Stimulated activated CD8-positive, alpha-beta memory T cell treated with anti-CD3 and anti-CD28 coated beads, Interleukin-7, amount 100 ng/mL, for 48 hours (primary cell): ENCODE results near the gene LRRC71.

Experiments
- DNase-seq, 2 donors: peaks; one replicate each; pipeline ENCODE4 v3.0.0-alpha.2; 2020; ENCODE audit warnings: low read depth in 1 of 2; ENCODE audit errors: extremely low read depth in 1 of 2

LRRC71 gene

GRCh38 chr1:156945881-156946661 lies 25.6 kb downstream of the LRRC71 start:
- DNase-seq: no peak

- no peak for DNase-seq
Observed at GRCh38 chr1:156947127-156947526, 26.7 kb downstream of the LRRC71 start.

DNA sequence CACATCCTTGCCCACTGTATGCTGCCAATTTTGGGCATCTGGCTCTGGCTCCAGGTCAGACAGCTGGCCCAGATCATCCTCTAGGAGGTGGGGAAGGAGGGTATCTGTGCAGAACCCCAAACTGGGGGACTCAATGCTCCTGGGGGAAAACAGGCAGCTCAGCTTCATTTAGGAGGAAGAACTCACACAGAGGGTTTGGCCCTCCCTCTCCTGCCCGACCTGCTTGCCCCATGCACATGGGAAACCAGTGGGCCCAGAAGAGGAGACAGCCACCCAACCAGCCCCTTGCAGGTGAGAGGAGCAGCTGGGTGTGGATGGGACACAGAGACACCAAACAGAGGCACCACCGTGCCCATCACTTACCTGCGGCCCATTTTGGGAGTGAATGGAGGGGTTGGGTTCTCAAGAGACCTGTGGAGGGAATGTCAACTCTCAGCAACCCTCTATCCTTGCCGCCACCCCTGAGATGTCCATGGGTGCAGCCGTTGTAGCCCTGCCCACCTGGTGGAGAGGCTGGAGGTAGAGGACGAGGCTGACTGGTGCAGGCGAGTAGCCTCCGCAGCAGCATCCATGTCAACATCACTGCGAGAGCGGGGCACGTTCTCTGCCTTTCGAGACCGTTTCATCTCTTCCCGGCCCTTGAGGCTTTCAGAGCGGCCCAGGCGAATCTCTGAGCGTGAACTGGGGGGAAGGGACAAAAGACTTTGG lies 27.5 kb downstream of the LRRC71 start:
- no peak for DNase-seq

DNA sequence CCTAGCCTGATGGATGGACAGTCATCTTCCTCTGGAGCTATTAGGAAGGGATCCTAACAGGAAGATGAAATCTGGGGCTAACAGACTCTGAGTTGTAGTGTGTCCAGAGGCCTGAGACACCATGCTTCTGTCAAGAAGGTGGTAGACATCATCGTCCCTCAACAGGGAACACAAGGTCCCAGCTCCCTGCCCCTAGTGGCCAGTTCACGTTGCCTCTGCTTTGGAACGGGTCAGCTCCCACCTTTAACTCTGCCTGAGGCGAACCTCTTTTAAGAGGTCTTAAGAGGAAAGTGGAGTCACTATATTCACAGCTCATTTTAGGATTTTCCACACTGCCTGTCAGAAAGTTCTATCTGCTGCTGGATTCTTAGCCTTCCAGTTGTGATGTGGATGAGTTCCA lies 28.3 kb downstream of the LRRC71 start:
- DNase-seq: no peak

- no peak for DNase-seq
Observed at GRCh38 chr1:156949127-156949526, 28.7 kb downstream of the LRRC71 start.

DNA sequence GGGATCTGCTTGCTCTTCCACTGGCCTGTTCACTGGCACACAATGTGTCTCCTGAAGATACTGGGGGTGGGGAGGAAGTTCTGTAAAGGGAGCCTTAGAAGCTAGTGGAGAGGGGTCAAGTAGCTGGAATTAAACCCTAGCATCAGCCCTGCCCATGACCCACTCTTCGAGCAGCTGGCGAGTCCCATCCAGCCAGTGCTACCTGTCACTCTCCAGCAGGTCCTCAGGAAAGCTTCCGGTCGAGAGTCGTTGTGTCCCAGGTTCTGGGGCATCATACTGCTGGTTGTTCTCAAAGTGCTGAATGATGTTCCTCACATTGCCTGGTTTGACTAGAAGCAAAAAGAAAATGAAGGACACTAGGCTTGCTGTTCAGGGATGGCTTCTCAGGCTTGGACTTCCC lies 30.9 kb downstream of the LRRC71 start:
- no peak for DNase-seq

GRCh38 chr1:156953571-156953970 lies 33.1 kb downstream of the LRRC71 start:
- no peak for DNase-seq

DNA sequence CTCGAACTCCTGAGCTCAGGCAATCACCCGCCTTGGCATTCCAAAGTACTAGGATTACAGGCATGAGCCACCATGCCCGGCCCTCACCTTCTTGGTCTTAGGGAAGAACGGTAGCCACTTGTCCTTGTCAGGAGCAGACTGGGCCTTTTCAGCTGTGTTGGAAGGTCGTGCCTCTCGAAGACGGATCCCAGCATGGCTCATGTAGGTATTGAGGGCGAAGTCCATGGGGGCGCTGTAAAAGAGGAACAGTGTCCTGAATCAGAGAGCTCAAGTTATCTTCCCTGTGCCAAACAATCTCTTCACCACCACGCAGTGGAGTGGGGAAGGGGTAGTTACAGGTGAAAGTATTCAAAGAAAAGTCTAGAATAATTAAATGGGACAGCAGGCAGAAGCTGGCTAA lies 35.9 kb downstream of the LRRC71 start:
- DNase-seq: no peak

GRCh38 chr1:156957634-156958033 lies 37.2 kb downstream of the LRRC71 start:
- no peak for DNase-seq

- no peak for DNase-seq
Observed at GRCh38 chr1:156958247-156958714, 37.8 kb downstream of the LRRC71 start.

- no peak for DNase-seq
Observed at GRCh38 chr1:156959414-156959813, 39.0 kb downstream of the LRRC71 start.

DNA sequence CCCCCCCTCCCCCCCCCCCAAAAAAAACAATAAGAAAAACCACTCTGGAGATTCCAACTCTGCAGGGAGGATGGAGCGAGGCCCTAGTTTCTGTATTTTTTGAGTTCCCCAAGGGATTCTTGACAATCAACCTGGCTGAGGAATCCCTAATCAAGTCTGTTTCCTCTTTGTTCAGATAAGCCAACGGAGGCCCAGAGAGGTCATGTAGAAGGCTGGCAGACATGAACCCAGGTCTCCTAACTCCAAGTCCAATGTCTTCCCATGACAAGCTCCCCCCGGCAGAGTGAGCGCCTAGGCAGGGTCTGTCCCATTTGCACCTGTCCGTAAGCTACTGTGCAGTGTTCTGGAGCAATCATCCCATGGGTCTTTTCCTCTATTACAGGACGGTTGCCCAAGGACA lies 39.5 kb downstream of the LRRC71 start:
- DNase-seq: no peak

DNA sequence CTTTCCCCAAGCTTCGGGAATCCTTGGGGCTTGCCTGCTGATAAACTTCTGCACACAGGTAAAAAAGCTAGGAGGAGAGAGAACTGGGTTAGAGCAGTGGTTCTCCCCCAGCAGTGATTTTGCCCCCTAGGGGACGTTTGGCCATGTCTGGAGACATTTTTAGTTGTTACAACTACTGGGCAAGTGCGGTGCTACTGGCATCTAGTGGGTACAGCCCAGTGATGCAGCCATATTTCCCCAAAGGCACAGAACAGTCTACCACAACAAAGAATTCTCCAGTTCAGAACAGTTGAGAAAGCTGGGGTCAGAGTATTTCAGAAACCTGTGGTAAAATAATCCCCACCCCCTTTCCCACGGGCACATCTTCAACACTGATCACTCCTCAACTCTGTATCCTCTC lies 41.3 kb downstream of the LRRC71 start:
- DNase-seq: peak in 1 of 2 donors; percentile 8

DNA sequence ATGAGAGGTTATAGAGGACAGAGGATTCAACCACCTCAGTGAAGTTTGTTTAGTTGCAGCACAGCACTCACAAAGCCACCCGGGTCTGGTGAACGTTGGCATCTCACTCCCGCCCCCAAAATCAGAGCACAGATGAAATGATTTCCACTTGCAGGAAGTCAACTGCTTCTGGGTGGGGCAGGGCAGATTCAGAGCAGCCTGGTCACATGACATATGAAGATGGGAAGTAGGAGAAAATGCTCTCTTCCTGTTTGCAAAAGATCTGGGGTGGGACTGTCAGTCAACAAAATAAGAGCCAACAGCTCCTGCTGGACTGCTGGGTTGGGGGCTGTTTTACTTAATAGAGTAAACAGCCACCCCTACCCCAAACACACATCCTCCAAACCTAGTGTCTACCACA lies 43.2 kb downstream of the LRRC71 start:
- peak in 1 of 2 donors; percentile 6 for DNase-seq

- no peak for DNase-seq
Observed at GRCh38 chr1:156964441-156964840, 44.0 kb downstream of the LRRC71 start.

DNA sequence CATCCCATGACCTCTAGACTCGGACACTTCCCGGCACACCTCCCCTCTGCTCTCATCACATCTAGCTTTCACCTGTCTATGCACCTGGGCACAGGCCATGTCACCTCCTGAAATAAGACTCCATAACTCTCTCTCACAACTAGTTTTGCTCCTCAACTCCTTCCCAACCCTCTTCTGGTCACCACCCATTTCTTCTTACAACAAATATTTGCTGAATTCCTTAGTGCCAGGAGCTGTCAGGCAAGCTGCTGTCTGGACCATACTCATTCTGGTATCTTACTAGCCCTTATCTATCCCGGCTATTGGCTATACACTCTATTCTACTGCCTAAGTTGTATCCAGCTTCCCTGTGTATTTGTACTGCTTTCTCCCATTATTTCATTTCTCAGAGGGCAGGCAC lies 49.1 kb downstream of the LRRC71 start:
- DNase-seq: no peak

GRCh38 chr1:156970017-156970416 lies 49.6 kb downstream of the LRRC71 start:
- DNase-seq: no peak

GRCh38 chr1:156973417-156973816 lies 53.0 kb downstream of the LRRC71 start:
- no peak for DNase-seq

DNA sequence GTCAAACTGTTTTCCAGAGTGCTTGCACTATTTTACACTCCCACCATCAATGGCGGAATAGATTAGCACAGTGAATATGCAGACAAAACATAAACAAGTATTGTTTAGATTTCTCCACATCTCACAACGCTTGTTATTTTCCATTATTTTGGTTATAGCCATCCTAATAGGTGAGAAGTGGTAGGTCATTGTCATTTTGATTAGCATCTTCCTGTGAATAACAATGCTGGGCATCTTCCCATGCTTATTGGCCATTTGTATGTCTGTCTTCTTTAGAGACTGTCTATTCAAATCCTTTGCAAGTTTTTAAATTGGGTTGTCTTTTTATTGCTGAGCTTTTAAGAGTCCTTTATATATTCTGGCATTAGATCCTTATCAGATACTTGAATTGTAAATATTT lies 54.7 kb downstream of the LRRC71 start:
- DNase-seq: no peak

- no peak for DNase-seq
Observed at GRCh38 chr1:156980551-156980950, 60.1 kb downstream of the LRRC71 start.
